Karpas-422 (cell line): ENCODE measurements around the gene CFAP100. TPM values are rescaled to one million over a fixed set of nuclear protein-coding genes. Genes with fewer than 3 reads are reported as not detected.

Experiments
- DNase-seq: peaks from one replicate; pipeline ENCODE4 v3.0.0-alpha.2; 2015
- H2AFZ ChIP-seq: fragments of 200-600 bp; sonication (generic); 2 replicates; pipeline ENCODE4 v1.6.1; 2014; ENCODE audit warnings: antibody characterized with exemption, low read length, mixed read lengths
- H3K27ac ChIP-seq: fragments of 200-600 bp; sonication (generic); 2 replicates; pipeline ENCODE4 v1.5.1; 2014; ENCODE audit warnings: mild to moderate bottlenecking, low read length, moderate library complexity
- H3K27me3 ChIP-seq: fragments of 200-600 bp; sonication (generic); 2 replicates; pipeline ENCODE4 v1.6.1; 2014; ENCODE audit warnings: low read length, mixed read lengths
- H3K36me3 ChIP-seq: fragments of 200-600 bp; sonication (generic); 2 replicates; pipeline ENCODE4 v1.6.1; 2014; ENCODE audit warnings: low read length, mixed read lengths; ENCODE audit not compliant: insufficient read depth
- H3K4me1 ChIP-seq: fragments of 200-600 bp; sonication (generic); 2 replicates; pipeline ENCODE4 v1.6.1; 2014; ENCODE audit warnings: mild to moderate bottlenecking, low read length, mixed read lengths
- H3K4me2 ChIP-seq: fragments of 200-600 bp; sonication (generic); 2 replicates; pipeline ENCODE4 v1.6.1; 2014; ENCODE audit warnings: low read length, low read depth, mild to moderate bottlenecking; ENCODE audit not compliant: poor library complexity, severe bottlenecking
- H3K4me3 ChIP-seq: fragments of 200-600 bp; sonication (generic); 2 replicates; pipeline ENCODE4 v1.5.1; 2014; ENCODE audit warnings: mild to moderate bottlenecking, antibody characterized with exemption, low read length, mixed read lengths
- H3K79me2 ChIP-seq: fragments of 200-600 bp; sonication (generic); 2 replicates; pipeline ENCODE4 v1.6.1; 2014; ENCODE audit warnings: mild to moderate bottlenecking, low read length, mixed read lengths
- H3K9ac ChIP-seq: fragments of 200-600 bp; sonication (generic); 2 replicates; pipeline ENCODE4 v1.6.0; 2014; ENCODE audit warnings: low read length
- H3K9me2 ChIP-seq: fragments of 200-600 bp; sonication (generic), shearing (Covaris generic); replicated peaks from 2 replicates; pipeline ENCODE4 v1.6.0; 2014; ENCODE audit warnings: mild to moderate bottlenecking, low read length, moderate library complexity; ENCODE audit not compliant: insufficient read depth
- H3K9me3 ChIP-seq: fragments of 300-700, 200-600 bp; sonication (generic); 2 replicates; pipeline ENCODE4 v1.6.1; 2014; ENCODE audit warnings: low read length, mixed read lengths
- H4K20me1 ChIP-seq: fragments of 200-600 bp; sonication (generic); 2 replicates; pipeline ENCODE4 v1.6.1; 2014; ENCODE audit warnings: mild to moderate bottlenecking, antibody characterized with exemption, low read length, low read depth; ENCODE audit not compliant: insufficient read depth
- total RNA-seq: library from RNA; depleted of rRNA; stranded (reverse); fragments of >200 nt; shearing (Covaris generic); gene quantifications from 2 replicates; pipeline ENCODE4 v1.2.3, GENCODE V29; 2014; ENCODE audit warnings: low replicate concordance

The CFAP100 gene
- total RNA-seq, 1 experiment from 2014 or later: not detected

DNA sequence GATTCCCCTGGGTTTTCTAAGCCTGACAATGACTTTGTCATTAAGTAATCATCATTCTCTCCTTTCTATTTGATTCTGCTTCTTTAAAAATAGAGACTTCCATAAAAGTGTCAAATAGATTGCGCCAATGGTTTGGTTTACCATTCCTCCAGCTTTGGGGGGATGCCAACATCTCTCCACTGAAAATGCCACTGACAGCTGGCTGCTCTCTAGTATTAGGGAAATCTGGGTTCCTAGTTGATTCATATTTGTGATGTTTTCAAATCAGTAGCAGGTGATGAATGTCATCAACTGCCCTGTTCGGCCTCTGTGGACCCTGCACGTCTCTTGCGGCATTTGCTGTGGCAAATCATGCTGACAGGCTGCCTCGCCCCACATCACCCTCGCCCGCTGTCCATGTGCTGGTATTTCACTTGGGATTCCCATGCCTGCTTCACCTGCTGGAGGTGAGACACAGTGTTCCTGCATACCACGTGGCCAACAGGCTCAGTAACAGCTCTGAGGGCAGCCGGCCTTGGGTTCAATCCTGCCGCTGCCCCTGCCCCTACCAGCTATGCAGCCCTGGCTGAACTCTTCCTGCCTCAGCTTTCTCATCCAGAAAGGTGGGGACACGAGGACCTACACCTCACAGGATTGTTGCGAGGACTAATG lies 52.9 kb downstream of the CFAP100 start:
- Histone ChIP-seq H2AFZ (no peak overlapping the region), H4K20me1 (0 out of 2 replicates have a peak, but pooled peaks cover 6% of the 10 kb centered on the region), H3K27ac (no peak overlapping the region), H3K4me2 (no peak overlapping the region), H3K9me2 (no peaks in the 10 kb centered on the region), H3K9me3 (no peaks in the 10 kb centered on the region), H3K36me3 (peaks cover 4% of the 10 kb centered on the region; the same call in 1 of the 2 replicates), H3K27me3 (no peaks in the 10 kb centered on the region), H3K9ac (no peak overlapping the region), H3K4me1 (no peaks in the 10 kb centered on the region), H3K79me2 (peaks cover 4% of the 10 kb centered on the region; the same call in 1 of the 2 replicates), H3K4me3 (no peak overlapping the region)
- DNase-seq: no peak

DNA sequence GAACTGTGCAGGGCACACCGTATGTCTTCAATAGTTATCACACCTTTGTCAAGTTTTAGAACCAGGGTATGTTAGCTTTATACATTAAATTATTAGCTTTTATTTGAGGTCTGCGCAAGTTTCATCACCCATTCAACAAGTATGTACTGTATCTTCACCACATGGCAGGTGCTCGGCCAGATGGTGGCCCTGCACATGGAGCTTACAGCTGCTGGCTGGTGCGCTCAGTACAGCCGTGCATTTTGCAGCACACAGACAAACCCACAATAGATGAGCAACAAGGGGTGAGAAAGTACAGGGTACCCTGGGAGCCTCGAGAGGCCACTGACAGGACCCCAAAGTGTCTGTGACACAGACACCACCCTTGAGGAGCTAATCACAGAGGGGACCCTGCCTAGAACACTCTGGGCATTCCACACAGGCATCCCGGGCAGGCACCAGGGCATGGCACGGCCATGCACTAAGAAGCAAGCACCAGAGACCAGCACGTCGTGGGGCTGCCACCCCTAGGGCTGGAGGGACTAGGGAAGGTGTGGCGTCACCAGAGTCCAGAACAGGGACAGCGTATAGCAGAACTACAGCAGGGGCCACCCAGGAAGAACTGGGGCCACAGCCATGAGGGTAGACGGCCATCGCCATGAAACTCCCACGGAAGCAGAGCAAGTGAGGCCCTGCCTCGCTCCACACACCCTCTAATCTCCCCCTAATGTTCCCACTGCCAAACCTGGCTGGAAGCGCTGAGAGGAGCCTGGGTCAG lies 53.6 kb downstream of the CFAP100 start:
- Histone ChIP-seq H3K9me2 (no peaks in the 10 kb centered on the region), H3K27ac (no peak overlapping the region), H3K4me2 (no peak overlapping the region), H3K9me3 (no peaks in the 10 kb centered on the region), H3K9ac (no peak overlapping the region), H2AFZ (no peak overlapping the region), H3K36me3 (peaks cover 9% of the 10 kb centered on the region; the same call in 1 of the 2 replicates), H3K79me2 (peaks cover 9% of the 10 kb centered on the region), H4K20me1 (0 out of 2 replicates have a peak, but pooled peaks cover 6% of the 10 kb centered on the region), H3K4me3 (no peak overlapping the region), H3K4me1 (no peaks in the 10 kb centered on the region), H3K27me3 (no peaks in the 10 kb centered on the region)
- no peak for DNase-seq

DNA sequence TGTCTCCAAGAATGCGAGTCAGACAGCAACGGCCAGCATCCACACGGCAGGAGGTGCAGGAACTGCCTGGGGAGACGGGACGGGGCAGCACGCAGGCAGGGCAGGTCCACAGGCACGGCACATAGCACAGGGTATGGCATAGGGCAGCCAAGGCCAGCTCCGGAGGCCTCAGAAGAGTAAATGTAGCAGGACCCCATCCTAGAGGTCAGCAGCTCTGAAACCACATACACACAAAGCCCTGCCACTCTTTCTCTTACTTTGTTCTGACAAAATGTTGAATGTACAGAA lies 54.1 kb downstream of the CFAP100 start:
- Histone ChIP-seq H3K9me2 (no peaks in the 10 kb centered on the region), H3K4me3 (no peak overlapping the region), H3K4me2 (no peak overlapping the region), H3K36me3 (peaks cover 11% of the 10 kb centered on the region; the same call in 1 of the 2 replicates), H3K27ac (no peak overlapping the region), H3K27me3 (no peaks in the 10 kb centered on the region), H3K79me2 (peaks cover 10% of the 10 kb centered on the region), H3K4me1 (no peaks in the 10 kb centered on the region), H4K20me1 (0 out of 2 replicates have a peak, but pooled peaks cover 6% of the 10 kb centered on the region), H3K9ac (no peak overlapping the region), H2AFZ (no peak overlapping the region), H3K9me3 (no peaks in the 10 kb centered on the region)
- no peak for DNase-seq

DNA sequence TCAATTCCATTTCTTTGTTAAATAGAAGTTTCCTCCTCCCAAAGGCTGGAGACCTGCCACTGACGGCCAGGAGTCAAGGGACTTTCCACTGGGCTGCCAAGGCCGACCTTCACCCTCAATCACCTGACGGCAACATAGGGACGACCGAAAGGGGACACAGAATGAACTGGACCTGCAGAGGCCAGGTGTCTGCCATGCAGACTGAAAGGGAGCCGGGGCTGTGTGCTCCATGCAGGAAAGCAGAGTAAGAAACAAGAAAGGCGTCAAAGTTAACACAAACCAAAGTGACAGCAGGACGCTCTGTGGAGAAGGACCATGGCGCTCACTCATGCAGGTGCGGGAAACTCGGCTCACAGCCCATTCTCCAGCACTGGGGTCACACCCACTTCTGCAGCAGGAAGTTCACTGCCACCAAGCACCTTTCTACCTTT lies 54.9 kb downstream of the CFAP100 start:
- Histone ChIP-seq H2AFZ (no peak overlapping the region), H3K4me2 (no peak overlapping the region), H3K9ac (no peak overlapping the region), H3K9me2 (no peaks in the 10 kb centered on the region), H3K79me2 (peaks cover 17% of the 10 kb centered on the region), H3K4me3 (no peak overlapping the region), H3K27me3 (no peaks in the 10 kb centered on the region), H3K4me1 (no peaks in the 10 kb centered on the region), H4K20me1 (0 out of 2 replicates have a peak, but pooled peaks cover 6% of the 10 kb centered on the region), H3K27ac (no peak overlapping the region), H3K9me3 (no peaks in the 10 kb centered on the region), H3K36me3 (peaks cover 16% of the 10 kb centered on the region; the same call in 1 of the 2 replicates)
- DNase-seq: no peak

DNA sequence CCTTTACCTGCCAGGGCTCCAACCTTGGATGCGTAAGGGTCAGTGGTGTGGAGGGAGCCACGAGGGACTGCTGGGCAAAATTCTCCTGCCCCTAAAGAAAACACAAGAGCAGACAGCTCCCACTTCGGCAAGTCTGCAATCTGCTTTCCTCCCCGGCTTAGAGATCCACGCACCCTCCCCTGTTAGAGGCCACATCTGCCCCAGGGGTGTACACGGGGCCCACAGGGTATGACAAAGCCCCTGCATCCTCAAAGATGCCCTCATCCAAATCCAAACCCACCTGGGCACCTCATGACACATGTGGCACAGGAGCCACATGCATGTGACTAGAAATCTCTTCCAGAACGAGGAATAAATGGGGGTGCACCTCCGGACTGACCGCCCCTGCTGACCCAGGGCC lies 55.5 kb downstream of the CFAP100 start:
- no peak overlapping the region for H3K4me3 ChIP-seq
- no peaks in the 10 kb centered on the region for H3K4me1 ChIP-seq
- H3K9me3 ChIP-seq: no peaks in the 10 kb centered on the region
- H3K79me2 ChIP-seq: peaks cover 22% of the 10 kb centered on the region
- no peak overlapping the region for H2AFZ ChIP-seq
- no peak for DNase-seq
- H3K4me2 ChIP-seq: no peak overlapping the region
- no peaks in the 10 kb centered on the region for H3K27me3 ChIP-seq
- no peak overlapping the region for H3K9ac ChIP-seq
- H3K36me3 ChIP-seq: peaks cover 16% of the 10 kb centered on the region; the same call in 1 of the 2 replicates
- 0 out of 2 replicates have a peak, but pooled peaks cover 6% of the 10 kb centered on the region for H4K20me1 ChIP-seq
- H3K9me2 ChIP-seq: no peaks in the 10 kb centered on the region
- no peak overlapping the region for H3K27ac ChIP-seq

DNA sequence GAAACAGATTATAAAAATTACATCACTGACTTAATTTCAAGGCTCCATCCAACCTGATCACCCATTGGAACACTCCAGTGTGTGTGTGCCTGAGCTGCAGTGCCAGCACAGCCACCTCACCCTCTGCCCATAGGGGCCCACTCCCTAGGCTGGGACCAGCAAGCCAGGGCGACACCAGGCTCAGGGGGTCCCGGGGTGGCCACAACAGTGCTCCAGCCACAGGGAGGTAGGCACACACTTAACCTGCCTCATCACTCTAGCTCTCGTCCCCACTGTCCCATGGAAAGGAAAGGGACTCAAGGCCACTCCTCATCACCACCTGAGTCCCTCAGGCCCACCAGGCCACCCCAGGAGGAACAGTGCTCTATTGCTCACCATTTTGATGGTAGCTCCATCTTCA lies 56.0 kb downstream of the CFAP100 start:
- Histone ChIP-seq H3K9ac (no peak overlapping the region), H3K9me2 (no peaks in the 10 kb centered on the region)

DNA sequence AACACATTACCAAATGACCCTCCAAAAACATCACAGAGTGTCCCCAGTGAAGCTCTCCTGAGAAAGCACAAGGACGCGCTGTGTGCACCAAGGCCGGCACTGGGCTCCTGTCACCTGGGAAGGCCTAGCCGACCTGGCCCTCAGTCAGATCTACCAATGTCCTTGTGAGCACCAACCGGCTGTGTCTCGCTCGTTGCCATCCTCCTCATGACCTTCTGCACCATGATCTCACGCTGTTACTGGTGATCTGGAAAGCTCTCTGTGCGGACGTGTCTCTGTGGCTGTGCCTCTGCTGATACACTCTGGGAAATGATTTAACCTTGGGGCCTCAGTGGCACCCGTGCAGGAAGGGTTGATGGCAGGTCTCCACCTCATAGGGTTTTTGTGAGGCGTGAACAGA lies 56.8 kb downstream of the CFAP100 start:
- Histone ChIP-seq H3K36me3 (peaks cover 19% of the 10 kb centered on the region; the same call in 1 of the 2 replicates), H3K9ac (no peak overlapping the region), H3K79me2 (peaks cover 26% of the 10 kb centered on the region), H4K20me1 (peaks cover 1% of the 10 kb centered on the region; the same call in 1 of the 2 replicates), H3K4me2 (no peak overlapping the region), H3K27ac (no peak overlapping the region), H2AFZ (no peak overlapping the region), H3K27me3 (no peaks in the 10 kb centered on the region), H3K4me1 (no peaks in the 10 kb centered on the region), H3K9me3 (no peaks in the 10 kb centered on the region), H3K9me2 (no peaks in the 10 kb centered on the region), H3K4me3 (no peak overlapping the region)
- no peak for DNase-seq

More for the DNA sequence above, 56.0 kb downstream of the CFAP100 start:
- H3K9me3 ChIP-seq: no peaks in the 10 kb centered on the region
- H3K4me3 ChIP-seq: no peak overlapping the region
- no peaks in the 10 kb centered on the region for H3K4me1 ChIP-seq
- H4K20me1 ChIP-seq: 0 out of 2 replicates have a peak, but pooled peaks cover 5% of the 10 kb centered on the region
- H3K4me2 ChIP-seq: no peak overlapping the region
- no peak overlapping the region for H2AFZ ChIP-seq
- no peak overlapping the region for H3K27ac ChIP-seq
- H3K79me2 ChIP-seq: peaks cover 23% of the 10 kb centered on the region
- H3K36me3 ChIP-seq: peaks cover 19% of the 10 kb centered on the region; the same call in 1 of the 2 replicates
- H3K27me3 ChIP-seq: no peaks in the 10 kb centered on the region
- no peak for DNase-seq

DNA sequence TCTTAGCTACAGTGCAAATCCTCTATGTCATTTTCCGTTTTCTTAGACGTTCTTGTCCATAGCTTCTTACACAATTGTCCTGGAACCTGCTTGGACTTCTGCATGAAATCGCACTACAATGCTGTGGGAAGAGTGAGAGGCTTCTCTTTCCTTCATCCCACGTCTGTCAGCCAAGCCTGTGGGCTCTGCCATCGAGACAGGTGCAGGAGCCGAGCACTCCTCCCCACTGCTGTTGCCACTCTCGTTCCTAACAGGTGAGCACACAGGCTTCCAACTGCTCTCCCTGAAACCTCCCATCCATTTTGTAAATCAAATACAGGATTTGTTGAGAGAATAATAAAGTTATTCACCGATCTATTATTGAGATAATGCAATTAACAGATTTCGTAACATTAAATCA lies 57.5 kb downstream of the CFAP100 start:
- Histone ChIP-seq H3K36me3 (peaks cover 19% of the 10 kb centered on the region; the same call in 1 of the 2 replicates), H3K9ac (no peak overlapping the region), H3K4me3 (no peak overlapping the region), H3K9me2 (no peaks in the 10 kb centered on the region), H4K20me1 (peaks cover 5% of the 10 kb centered on the region; the same call in 1 of the 2 replicates), H3K4me1 (no peaks in the 10 kb centered on the region), H3K27me3 (no peaks in the 10 kb centered on the region), H3K27ac (no peak overlapping the region), H2AFZ (no peak overlapping the region), H3K4me2 (no peak overlapping the region), H3K79me2 (peaks cover 33% of the 10 kb centered on the region), H3K9me3 (no peaks in the 10 kb centered on the region)
- DNase-seq: no peak
